Sigmoid colon (tissue), 7 donors: ENCODE results near the gene PRM2. TPM values are rescaled to one million over a fixed set of nuclear protein-coding genes. Genes with fewer than 3 reads are reported as not detected.
A peak's percentile ranks its signal among the peaks of the same experiment; 100 is the strongest.

Experiments used
- DNase-seq: peaks from one replicate; pipeline ENCODE4 v3.0.0-alpha.2; 2019
- H3K27ac ChIP-seq, 4 donors: fragments of 200-600 bp; sonication (generic); one replicate each; pipeline ENCODE4 v1.5.1; 2016 to 2019; ENCODE audit warnings: mild to moderate bottlenecking in 1 of 4
- H3K27me3 ChIP-seq, 3 donors: fragments of 200-600 bp; sonication (generic); one replicate each; pipeline ENCODE4 v1.5.1; 2019; ENCODE audit warnings: mild to moderate bottlenecking in 1 of 3
- H3K36me3 ChIP-seq, 4 donors: fragments of 200-600 bp; sonication (generic); one replicate each; pipeline ENCODE4 v1.5.1; 2016 to 2019
- H3K4me1 ChIP-seq, 4 donors: fragments of 200-600 bp; sonication (generic); one replicate each; pipeline ENCODE4 v1.5.1; 2017 to 2019
- H3K4me3 ChIP-seq, 4 donors: fragments of 200-600 bp; sonication (generic); one replicate each; pipeline ENCODE4 v1.5.1; 2017 to 2019; ENCODE audit warnings: mild to moderate bottlenecking in 2 of 4, moderate library complexity in 1 of 4
- H3K9me3 ChIP-seq, 4 donors: fragments of 200-600 bp in 3 of 4; sonication (generic) in 3 of 4; one replicate each; pipeline versions ENCODE4 v1.5.1 to v1.6.1; 2013 to 2019
- EP300 ChIP-seq, 4 donors: sonication (generic); formaldehyde crosslinking; IDR thresholded peaks; one replicate each; pipeline ENCODE4 v1.6.1; 2017; ENCODE audit warnings: antibody characterized with exemption in 4 of 4
- POLR2A ChIP-seq, 2 donors: fragments of 450-650 bp; IDR thresholded peaks; one replicate each; pipeline ENCODE4 v1.6.1; 2016; ENCODE audit warnings: antibody characterized with exemption in 2 of 2, mild to moderate bottlenecking in 2 of 2, moderate library complexity in 2 of 2
- POLR2AphosphoS5 ChIP-seq, 4 donors: sonication (generic); formaldehyde crosslinking; IDR thresholded peaks; one replicate each; pipeline ENCODE4 v1.6.1; 2017; ENCODE audit warnings: antibody characterized with exemption in 4 of 4
- WGBS, 2 donors: extraction: QIAGEN DNeasy Blood & Tissue Kit; methylation state at CpG; one replicate each; pipeline ENCODE4 v1.1.7; 2013; 5-methylcytosine and 5-hydroxymethylcytosine counted together
- intact Hi-C: fragments of 100-400 bp; cut with DNase I; formaldehyde crosslinking; loops from one replicate; pipeline ENCODE4 v1.15.1; 2023
- polyA plus RNA-seq, 3 donors: library from polyadenylated mRNA; stranded (reverse); fragments of 200-250 nt; gene quantifications; one replicate each; pipeline ENCODE4 v1.2.3, GENCODE V29; 2013
- small RNA-seq, 3 donors: library from RNA; depleted of rRNA; stranded (forward); fragments of <200 nt; gene quantifications; one replicate each; pipeline ENCODE3, GENCODE V24; 2016
- total RNA-seq, 4 donors: library from RNA; depleted of rRNA; stranded (reverse); fragments of >200 nt; gene quantifications; one replicate each; pipeline ENCODE4 v1.1.0, GENCODE V29; 2016
- TF ChIP-seq, protein P1 (sequence below), 4 experiments: fragments of 450-650 bp in 3 of 4; fragments of 200-600 bp in 1 of 4; IDR thresholded peaks; one replicate each; pipeline ENCODE4 v1.5.1; 2016 to 2019; ENCODE audit warnings: antibody characterized with exemption in 4 of 4, mild to moderate bottlenecking in 3 of 4, moderate library complexity in 2 of 4
- donor health status: healthy with polysubstance abuse.
- donor health status: Bipolar disorder and iron deficiency.
- donor health status: healthy.

PRM2 gene
- total and polyA plus RNA-seq, 7 donors, result not detected

- Histone ChIP-seq H3K36me3 (no peaks in the 10 kb centered on the region), H3K9me3 (no peaks in the 10 kb centered on the region), H3K4me3 (no peak overlapping the region), H3K4me1 (peaks cover 0 to 14% (median 7%) of the 10 kb centered on the region in 4 donors), H3K27me3 (no peaks in the 10 kb centered on the region), H3K27ac (no peak overlapping the region)
- intact Hi-C loops, result no loop called here
- no peak for DNase-seq
- WGBS, 2 donors, result 45 to 73% methylated on average over 4 of the region's 4 CpGs
- TF ChIP-seq POLR2A (IDR thresholded peaks at IDR 0.05), result no peak
- TF ChIP-seq, protein P1, sequence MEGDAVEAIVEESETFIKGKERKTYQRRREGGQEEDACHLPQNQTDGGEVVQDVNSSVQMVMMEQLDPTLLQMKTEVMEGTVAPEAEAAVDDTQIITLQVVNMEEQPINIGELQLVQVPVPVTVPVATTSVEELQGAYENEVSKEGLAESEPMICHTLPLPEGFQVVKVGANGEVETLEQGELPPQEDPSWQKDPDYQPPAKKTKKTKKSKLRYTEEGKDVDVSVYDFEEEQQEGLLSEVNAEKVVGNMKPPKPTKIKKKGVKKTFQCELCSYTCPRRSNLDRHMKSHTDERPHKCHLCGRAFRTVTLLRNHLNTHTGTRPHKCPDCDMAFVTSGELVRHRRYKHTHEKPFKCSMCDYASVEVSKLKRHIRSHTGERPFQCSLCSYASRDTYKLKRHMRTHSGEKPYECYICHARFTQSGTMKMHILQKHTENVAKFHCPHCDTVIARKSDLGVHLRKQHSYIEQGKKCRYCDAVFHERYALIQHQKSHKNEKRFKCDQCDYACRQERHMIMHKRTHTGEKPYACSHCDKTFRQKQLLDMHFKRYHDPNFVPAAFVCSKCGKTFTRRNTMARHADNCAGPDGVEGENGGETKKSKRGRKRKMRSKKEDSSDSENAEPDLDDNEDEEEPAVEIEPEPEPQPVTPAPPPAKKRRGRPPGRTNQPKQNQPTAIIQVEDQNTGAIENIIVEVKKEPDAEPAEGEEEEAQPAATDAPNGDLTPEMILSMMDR (IDR thresholded peaks at IDR 0.05), result no peak
- TF ChIP-seq EP300 (IDR thresholded peaks at IDR 0.05), result no peak
- no peak for TF ChIP-seq POLR2AphosphoS5 (IDR thresholded peaks at IDR 0.05)
Observed at GRCh38 chr16:11229906-11230305, 46.4 kb downstream of the PRM2 start.

- Histone ChIP-seq H3K9me3 (no peaks in the 10 kb centered on the region), H3K36me3 (no peaks in the 10 kb centered on the region), H3K4me3 (no peak overlapping the region), H3K27me3 (no peaks in the 10 kb centered on the region), H3K4me1 (peaks cover 0 to 14% (median 7%) of the 10 kb centered on the region in 4 donors), H3K27ac (no peak overlapping the region)
- no peak for DNase-seq
- WGBS, 2 donors, result 60 to 81% methylated on average over 5 of the region's 5 CpGs
- TF ChIP-seq POLR2A (IDR thresholded peaks at IDR 0.05) (no peak), POLR2AphosphoS5 (IDR thresholded peaks at IDR 0.05) (no peak), EP300 (IDR thresholded peaks at IDR 0.05) (no peak)
- TF ChIP-seq, protein P1 (IDR thresholded peaks at IDR 0.05), result no peak
- intact Hi-C loops, result no loop called here
Observed at GRCh38 chr16:11229432-11229831, 46.8 kb downstream of the PRM2 start.

DNA sequence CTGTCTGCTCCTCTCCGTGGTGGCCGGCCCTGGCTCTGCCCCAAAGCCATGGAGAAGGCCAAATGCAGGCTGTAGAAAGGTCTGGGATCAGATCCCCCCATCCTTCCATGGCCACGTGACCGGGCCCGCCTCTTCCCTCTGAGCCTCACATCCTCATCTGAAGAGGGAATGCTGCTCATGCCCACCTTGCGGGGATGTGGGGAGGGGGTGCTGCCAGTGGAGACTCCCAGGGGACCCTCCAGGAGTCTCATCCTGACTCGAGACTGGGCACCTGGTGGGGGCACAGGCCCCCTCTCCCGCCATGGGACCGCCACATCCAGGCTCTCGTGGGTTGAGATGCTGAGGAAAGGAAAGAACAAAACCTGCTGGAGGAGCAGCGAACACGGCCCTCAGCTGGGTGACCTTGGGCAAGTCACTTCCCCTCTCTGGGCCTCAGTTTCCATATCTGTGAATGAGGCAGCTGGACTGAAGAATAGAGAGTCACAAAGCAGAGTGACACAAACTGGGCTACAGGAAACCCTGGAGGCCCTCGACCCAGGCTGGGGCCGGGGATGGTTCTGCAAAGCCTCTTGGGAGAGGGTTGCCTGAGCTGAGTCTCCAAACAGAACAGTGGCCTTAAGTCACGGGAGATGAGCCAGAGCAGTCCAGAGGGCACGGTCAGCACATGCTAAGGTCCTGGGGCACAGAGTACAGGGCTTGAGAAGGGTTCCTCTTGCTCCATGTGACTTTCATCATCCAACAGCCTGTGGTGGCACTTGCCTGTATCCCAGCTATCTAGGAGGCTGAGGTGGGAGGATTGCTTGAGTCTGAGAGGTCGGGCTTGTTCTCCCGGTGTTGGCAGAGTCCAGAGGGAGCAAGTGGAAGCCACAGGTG is 50.4 kb downstream of the PRM2 start:
- DNase-seq, result no peak
- intact Hi-C loops, result no loop called here
- Histone ChIP-seq H3K27ac (peak overlapping the region in 1 of 4 donors; percentile 42), H3K9me3 (no peaks in the 10 kb centered on the region), H3K4me1 (peaks cover 0 to 11% (median 7%) of the 10 kb centered on the region in 4 donors), H3K27me3 (no peaks in the 10 kb centered on the region), H3K36me3 (no peaks in the 10 kb centered on the region), H3K4me3 (peak overlapping the region in 2 of 4 donors; percentile 3 to 13)
- 71 to 75% methylated on average over 18 of the region's 18 CpGs for WGBS, 2 donors
- TF ChIP-seq EP300 (IDR thresholded peaks at IDR 0.05) (no peak), POLR2A (IDR thresholded peaks at IDR 0.05) (no peak), POLR2AphosphoS5 (IDR thresholded peaks at IDR 0.05) (no peak)
- TF ChIP-seq, protein P1 (IDR thresholded peaks at IDR 0.05), result no peak

Small RNA genes within 50 kb of the gene (small RNA-seq; reads per million reads assigned to genes)
- gene MIR548H2 (0 reads per million in 3 donors), gene RF00019 (0 reads per million in 3 donors), gene RF00554 (0 reads per million in 3 donors)

Other genes starting within 250 kb of the PRM2 start
- 1 to 10 TPM in 3 of 4 donors, under 1 TPM in 1; 0.66 to 8.8 (median 3.4) TPM for gene SOCS1, start 20.3 kb downstream of the PRM2 start, total RNA-seq
- gene SOCS1, start 20.3 kb downstream of the PRM2 start, polyA plus RNA-seq, result 10 to 100 TPM in 1 of 3 donors, 1 to 10 TPM in 1, not detected in 1; 3.9 to 26.4 TPM
- gene TNP2, start 7.2 kb downstream of the PRM2 start, total RNA-seq, result not detected
- not detected for gene TNP2, start 7.2 kb downstream of the PRM2 start, polyA plus RNA-seq
- gene PRM3, start 2.9 kb downstream of the PRM2 start, total RNA-seq, result not detected
- gene PRM3, start 2.9 kb downstream of the PRM2 start, polyA plus RNA-seq, result not detected
- not detected for gene PRM1, start 4.8 kb upstream of the PRM2 start, total RNA-seq
- gene PRM1, start 4.8 kb upstream of the PRM2 start, polyA plus RNA-seq, result not detected
- gene RMI2, start 69.0 kb upstream of the PRM2 start, total RNA-seq, result 1 to 10 TPM in 2 of 4 donors, under 1 TPM in 2; 0.36 to 2.2 (median 1.2) TPM
- gene RMI2, start 69.0 kb upstream of the PRM2 start, polyA plus RNA-seq, result 10 to 100 TPM in 1 of 3 donors, 1 to 10 TPM in 2; 5.4 to 19.3 (median 8.1) TPM